CD4-positive, alpha-beta T cell treated with Interleukin-1 beta for 1 hour (primary cell): Measurements from ENCODE around the gene MAPKAP1.
A peak's percentile ranks its signal among the peaks of the same experiment; 100 is the strongest.

ENCODE experiments used
- DNase-seq, 2 donors: peaks; one replicate each; pipeline ENCODE4 v3.0.0-alpha.2; 2020 to 2022

Gene MAPKAP1

DNA sequence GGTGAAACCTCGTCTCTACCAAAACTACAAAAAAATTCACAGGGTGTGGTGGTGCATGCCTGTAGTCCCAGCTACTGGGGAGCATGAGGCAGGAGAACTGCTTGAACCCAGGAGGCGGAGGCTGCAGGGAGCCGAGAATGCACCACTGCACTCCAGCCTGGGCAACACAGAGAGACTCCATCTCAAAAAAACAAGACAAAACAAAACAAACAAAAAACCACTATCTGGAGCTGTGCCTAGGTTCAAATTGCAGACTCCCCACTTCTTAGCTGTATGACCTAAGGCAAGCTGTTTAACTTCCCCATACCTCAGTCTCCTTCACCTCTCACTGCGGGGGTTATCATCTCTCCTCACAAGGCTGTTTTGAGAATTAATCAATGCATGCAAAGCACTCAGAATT, 68.0 kb downstream of the MAPKAP1 start:
- DNase-seq: no peak

GRCh38 chr9:125638239-125639045, 68.6 kb downstream of the MAPKAP1 start:
- no peak for DNase-seq

- DNase-seq: no peak
Measured at GRCh38 chr9:125637241-125637640, 69.8 kb downstream of the MAPKAP1 start.

DNA sequence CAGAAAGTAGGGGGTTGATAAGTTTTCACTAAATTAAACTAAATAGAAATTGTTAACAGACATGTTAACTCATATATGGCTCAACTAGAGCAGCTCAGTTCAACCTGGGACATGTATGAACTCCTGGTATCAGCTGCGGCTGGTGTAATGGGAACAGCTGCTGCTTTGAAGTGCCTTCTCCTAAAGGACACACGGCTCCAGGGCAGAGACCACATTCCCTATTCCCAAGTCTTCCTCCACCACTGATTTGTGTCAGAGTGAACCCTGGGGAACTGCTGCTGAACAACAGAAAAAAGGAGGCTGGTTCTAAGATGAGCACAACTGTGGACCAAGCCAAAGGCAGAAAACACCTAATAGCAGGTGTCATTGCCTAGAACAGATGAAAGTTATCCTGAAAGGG, 71.1 kb downstream of the MAPKAP1 start:
- DNase-seq: no peak

DNA sequence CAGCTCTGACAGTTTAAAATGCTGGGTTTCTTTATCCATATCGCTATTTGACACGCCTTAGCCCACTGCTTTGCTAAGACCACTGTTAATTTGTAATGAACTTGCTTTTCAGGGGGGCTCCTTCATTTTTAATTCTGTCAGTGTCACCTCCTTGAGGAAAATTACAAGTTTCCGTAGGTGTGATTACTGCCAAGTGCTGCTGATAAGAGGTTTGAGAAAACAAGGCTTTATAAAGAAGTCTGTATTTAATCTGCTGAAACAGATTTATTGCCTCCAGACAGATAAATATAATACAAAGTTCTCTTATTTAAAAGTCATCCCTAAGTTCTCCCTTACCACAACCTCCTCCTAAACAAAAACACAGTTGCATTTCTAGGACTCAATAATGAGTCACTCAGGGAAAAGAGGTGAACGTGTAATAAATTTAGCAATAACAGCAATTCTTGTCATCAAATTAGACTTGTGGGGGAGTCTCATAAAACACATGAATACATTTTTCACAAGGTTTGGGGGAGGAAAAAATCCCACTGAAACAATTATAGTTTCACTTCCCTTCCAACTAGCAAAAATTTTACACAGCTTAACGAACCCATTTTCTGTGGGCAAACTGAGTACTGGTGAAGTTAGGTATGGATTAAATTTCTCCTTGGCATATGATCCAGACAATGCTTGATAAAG, 72.8 kb downstream of the MAPKAP1 start:
- no peak for DNase-seq

DNA sequence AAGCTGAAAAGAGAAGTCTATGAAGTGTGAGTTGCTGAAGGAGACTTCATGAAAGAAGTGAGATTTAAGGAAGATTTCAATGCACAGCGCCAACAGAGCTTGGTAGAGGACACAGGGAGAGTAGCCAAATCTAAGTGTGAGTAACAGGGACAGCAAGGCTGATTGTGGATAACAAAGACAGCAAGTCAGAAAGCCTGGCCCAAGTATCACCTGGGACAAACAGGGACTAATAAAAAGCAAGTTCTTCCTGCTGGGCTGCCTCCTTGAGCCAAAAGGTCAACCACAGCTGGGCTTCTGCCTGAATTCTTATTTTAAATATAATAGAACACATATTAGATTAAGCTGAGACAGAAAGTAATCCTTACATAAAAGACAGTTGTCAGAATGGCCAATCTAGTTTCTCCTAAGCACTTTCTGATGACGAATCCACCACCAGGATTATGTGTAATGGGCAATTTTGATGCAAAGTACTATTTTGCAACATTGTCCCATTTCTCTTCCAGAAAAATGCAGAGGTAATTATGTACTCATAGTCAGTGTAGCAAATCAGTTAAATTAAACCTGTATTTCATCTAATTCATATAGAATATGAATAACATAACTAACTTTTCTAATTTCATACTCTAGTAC, 73.8 kb downstream of the MAPKAP1 start:
- DNase-seq: no peak

DNA sequence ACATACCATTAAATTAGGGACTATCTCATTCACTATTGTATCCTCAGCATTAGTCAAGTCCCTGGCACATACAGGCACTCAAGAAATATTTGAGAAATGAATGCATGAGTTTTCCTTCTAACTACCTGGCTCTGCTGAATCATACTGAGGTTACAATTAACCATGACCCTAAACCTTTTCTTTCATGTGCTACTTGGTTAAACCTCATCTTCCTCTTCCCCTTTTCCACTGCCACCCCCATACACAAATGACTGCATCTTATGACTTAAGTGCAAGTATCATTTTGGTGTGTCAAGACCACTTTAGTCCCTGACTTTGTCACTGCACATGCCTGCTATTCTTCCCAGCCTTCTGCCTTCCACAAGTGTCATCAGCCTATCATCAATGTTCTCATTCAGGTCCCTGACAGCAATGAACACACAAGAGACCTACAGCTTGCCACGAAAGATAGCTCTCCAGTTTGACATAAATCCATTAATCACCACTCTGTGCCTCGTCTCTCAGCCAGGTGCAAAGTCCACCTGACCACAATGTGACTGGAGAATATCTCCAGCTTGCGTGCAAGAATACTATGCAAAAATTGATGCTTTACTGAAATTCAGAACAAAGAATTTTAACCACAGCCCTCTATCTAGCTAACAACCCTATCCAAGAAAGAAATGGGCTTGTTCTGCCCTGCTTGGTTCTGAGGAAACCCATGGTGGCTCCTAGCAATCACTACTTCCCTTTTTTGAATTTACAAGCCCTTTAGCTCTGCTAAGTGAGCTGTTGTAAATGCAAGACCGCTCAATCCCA, 74.5 kb downstream of the MAPKAP1 start:
- DNase-seq: peak in 1 of 2 donors; percentile 13

GRCh38 chr9:125631391-125632085, 75.5 kb downstream of the MAPKAP1 start:
- peak; percentile 10 to 36 for DNase-seq

DNA sequence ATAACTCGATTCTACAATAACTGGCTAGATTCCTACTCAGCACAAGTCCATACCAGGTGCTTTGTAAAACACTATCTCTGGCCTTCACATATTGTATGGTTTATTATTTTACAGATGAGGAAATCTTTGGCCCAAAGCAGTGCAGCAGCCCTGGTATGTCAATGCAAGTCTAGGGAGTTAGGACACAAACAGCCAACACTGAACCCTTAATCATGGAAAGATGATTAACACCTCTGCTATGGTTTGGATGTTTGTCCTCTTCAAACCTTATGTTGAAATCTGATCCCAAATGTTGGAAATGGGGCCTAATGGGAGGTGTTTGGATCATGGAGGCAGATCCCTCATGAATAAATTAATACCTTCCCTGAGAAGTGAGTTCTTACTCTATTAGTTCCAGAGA, 76.6 kb downstream of the MAPKAP1 start:
- DNase-seq: no peak

GRCh38 chr9:125629446-125629845, 77.6 kb downstream of the MAPKAP1 start:
- DNase-seq: no peak

GRCh38 chr9:125626187-125626586, 80.8 kb downstream of the MAPKAP1 start:
- DNase-seq: no peak

DNA sequence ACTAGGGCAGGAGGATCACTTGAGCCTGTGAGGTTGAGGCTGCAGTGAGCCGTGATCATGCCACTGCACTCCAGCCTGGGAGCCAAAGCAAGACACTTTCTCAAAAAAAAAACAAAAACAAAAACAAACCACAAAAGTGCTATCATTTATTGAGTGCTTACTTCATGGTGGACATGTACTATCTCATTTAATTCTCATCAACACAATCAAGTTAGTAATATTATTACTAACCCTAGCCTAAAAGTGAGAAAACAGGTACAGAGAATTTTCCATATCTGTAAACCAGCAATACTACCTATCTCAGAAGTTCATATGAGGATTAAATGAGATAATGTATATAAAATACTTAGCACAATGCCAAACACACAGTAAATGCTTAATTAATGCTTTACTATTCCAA, 85.8 kb downstream of the MAPKAP1 start:
- DNase-seq: no peak

- DNase-seq: no peak
Measured at GRCh38 chr9:125620216-125620615, 86.8 kb downstream of the MAPKAP1 start.

GRCh38 chr9:125617087-125617486, 89.9 kb downstream of the MAPKAP1 start:
- DNase-seq: no peak

DNA sequence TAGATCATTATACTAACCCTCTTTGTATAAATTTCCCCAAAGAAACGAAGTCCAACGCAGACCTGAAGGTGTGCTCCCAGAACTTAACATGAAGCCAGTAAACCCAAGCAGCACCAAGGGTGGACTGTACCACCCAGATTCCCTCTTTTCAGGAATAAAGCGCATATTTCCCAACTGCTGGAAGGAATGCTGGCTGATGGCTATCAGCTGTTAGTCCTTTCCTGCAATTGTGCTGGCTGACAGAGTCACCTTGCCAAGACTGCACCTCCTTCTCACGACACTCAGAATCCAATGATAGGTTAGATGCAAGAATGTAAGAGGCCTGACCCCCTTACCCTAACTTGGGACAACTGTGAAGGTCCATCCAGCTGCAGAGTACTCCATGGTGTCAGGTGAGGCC, 93.9 kb downstream of the MAPKAP1 start:
- DNase-seq: no peak

GRCh38 chr9:125612616-125613015, 94.4 kb downstream of the MAPKAP1 start:
- no peak for DNase-seq

DNA sequence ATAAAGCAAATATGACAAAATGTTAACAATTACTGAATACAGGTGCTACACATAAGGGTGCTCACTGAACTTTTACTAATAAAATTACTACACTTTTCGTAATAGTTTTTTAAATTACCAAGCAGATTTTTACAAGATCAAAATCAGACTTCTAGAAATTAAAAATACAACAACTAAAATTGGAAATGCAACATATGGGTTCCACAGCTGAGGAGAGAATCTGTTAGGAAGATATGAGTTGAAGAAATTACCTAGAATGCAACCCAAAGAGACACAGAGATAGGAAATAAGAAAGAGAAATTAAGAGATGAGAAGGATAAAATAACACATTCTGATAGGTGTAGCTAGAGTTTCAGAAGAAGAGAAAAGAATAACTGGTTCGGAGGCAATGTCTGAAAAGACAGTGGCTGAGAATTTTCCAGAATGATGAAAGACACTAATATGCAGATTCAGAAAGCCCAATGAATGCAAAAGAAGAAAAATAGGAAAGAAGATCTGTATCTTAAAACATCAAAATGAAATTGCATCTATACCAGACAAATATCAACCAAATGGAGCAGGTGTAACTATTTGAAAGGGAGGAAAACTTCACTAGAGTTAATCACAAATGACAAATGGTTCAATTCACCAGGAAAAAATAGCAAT, 95.8 kb downstream of the MAPKAP1 start:
- no peak for DNase-seq

GRCh38 chr9:125609744-125610143, 97.3 kb downstream of the MAPKAP1 start:
- DNase-seq: no peak

GRCh38 chr9:125608489-125609224, 98.4 kb downstream of the MAPKAP1 start:
- DNase-seq: no peak

DNA sequence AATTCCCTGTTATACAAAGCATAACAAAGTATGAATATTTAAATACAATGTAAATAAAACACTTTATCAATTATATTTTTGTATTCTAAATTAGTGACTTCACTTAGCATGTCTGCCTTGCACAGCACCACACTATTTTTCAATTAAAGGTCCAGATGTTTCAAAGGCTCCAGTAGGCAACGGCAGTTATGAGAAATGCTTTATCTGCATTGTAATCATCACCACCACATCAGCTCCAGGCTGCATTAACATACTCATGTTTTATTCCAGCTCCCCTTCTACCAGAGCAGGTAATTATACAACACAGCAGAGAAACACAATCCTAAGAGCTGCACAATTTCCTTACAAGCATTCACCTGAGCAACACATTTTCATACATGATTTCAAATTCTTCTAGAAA, 102.8 kb downstream of the MAPKAP1 start:
- DNase-seq: no peak

GRCh38 chr9:125603478-125604021, 103.5 kb downstream of the MAPKAP1 start:
- DNase-seq: no peak
